ENCODE data around the gene ADAM12. TPM values are rescaled to one million over a fixed set of nuclear protein-coding genes. Genes with fewer than 3 reads are reported as not detected.

Gene ADAM12
- total and polyA plus RNA-seq, 10 of the 15 experiments (the other 5 are each of a cell fraction or from before 2014, with no cell fraction given), result under 0.01 to 0.62 (median 0.04) TPM; not detected in 5

- Histone ChIP-seq H3K9me3 (replicated peaks; ENCODE audit: control insufficient read depth, insufficient read depth, low read length) (no peaks in the 10 kb centered on the region), H3K27ac (ENCODE audit: control insufficient read depth, insufficient read depth) (no peak overlapping the region), H3K36me3 (ENCODE audit: control insufficient read depth in 2 of 2, insufficient read depth in 2 of 2, low read length in 1 of 2) (no peaks in the 10 kb centered on the region), H4K20me1 (ENCODE audit: control insufficient read depth, insufficient read depth) (no peaks in the 10 kb centered on the region), H3K9ac (ENCODE audit: control insufficient read depth, insufficient read depth, low read length) (no peak overlapping the region), H3K4me2 (ENCODE audit: control insufficient read depth, insufficient read depth) (no peak overlapping the region), H3K79me2 (ENCODE audit: control insufficient read depth, insufficient read depth, low read length) (no peaks in the 10 kb centered on the region), H3K4me1 (ENCODE audit: control insufficient read depth, insufficient read depth, low read length) (no peaks in the 10 kb centered on the region), H3K27me3 (replicated peaks in 1 of 2; ENCODE audit: control insufficient read depth in 2 of 2, insufficient read depth in 2 of 2, low read length in 1 of 2) (no peaks in the 10 kb centered on the region), H2AFZ (ENCODE audit: control insufficient read depth, low read depth, low read length) (no peak overlapping the region), H3K4me3 (no peak overlapping the region)
- TF ChIP-seq SUZ12 (IDR thresholded peaks at IDR 0.05; ENCODE audit: unreplicated experiment) (no peak), RB1 (IDR thresholded peaks at IDR 0.05; ENCODE audit: borderline replicate concordance) (no peak), YBX1 (IDR thresholded peaks at IDR 0.05) (no peak), ZBTB40 (IDR thresholded peaks at IDR 0.05; ENCODE audit: borderline replicate concordance) (no peak), EED (IDR thresholded peaks at IDR 0.05; ENCODE audit: low read depth) (no peak), POLR2A (IDR thresholded peaks at IDR 0.05; ENCODE audit: low read depth, low read length) (no peak)
- in situ Hi-C loops (cut with MboI), result no loop called here
- DNase-seq (ENCODE audit: low read depth, low spot score), result no peak
- BruUV-seq (replicated peaks), result no TSS peak
- SMC1A ChIA-PET (ENCODE audit: uncharacterized antibody, unreplicated experiment), result no interaction called here
- POLR2A ChIA-PET, result no interaction called here
- CTCF ChIA-PET, result no interaction called here
- FAIRE-seq, result no peak
- intact Hi-C loops (cut with micrococcal nuclease; ENCODE audit: unreplicated experiment), result no loop called here
- no peak for ATAC-seq
- WGBS (ENCODE audit: insufficient coverage, insufficient replicate concordance, low lambda C conversion rate, missing lambda C conversion rate), result 0% methylated on average over 3 of the region's 3 CpGs
- RAD21 ChIA-PET (ENCODE audit: unreplicated experiment), result no interaction called here
Measured at GRCh38 chr10:126061526-126061925, 326.8 kb downstream of the ADAM12 start.

Data from GM12878 (cell line).